Endothelial cell of umbilical vein (primary cell): ENCODE results near the gene ATXN3. TPM values are rescaled to one million over a fixed set of nuclear protein-coding genes. Genes with fewer than 3 reads are reported as not detected.

ENCODE experiments used
- BruUV-seq: library from RNA; stranded (reverse); fragments of 400-500 nt; replicated peaks from 2 replicates; lab custom pipeline; 2021; lab: Mats Ljungman, UMichigan
- CTCF ChIA-PET: fragments of 300-600, 350-600 bp; sonication (Branson Sonifier 250); formaldehyde crosslinking; loops from one replicate; lab custom pipeline; 2021; ENCODE audit warnings: antibody characterized with exemption, inconsistent platforms; lab: Charles Lee
- POLR2A ChIA-PET: fragments of 300-600, 350-600 bp; sonication (Branson Sonifier 250); formaldehyde crosslinking; loops from one replicate; lab custom pipeline; 2021; ENCODE audit warnings: antibody characterized with exemption, inconsistent platforms; lab: Charles Lee
- DNase-seq: peaks from one replicate; pipeline ENCODE4 v3.0.0-alpha.2; 2011; ENCODE audit warnings: low read depth, low spot score
- FAIRE-seq: peaks from 2 replicates; lab custom pipeline; 2011; peaks lifted over from hg19 to GRCh38; lab: Jason Lieb, UNC
- H2AFZ ChIP-seq: 2 replicates; pipeline ENCODE4 v1.6.0; 2012; ENCODE audit warnings: low read depth, low read length, control low read depth, inconsistent platforms
- H3K27ac ChIP-seq: 2 replicates; pipeline ENCODE4 v1.5.1; 2011; ENCODE audit warnings: low read depth, mild to moderate bottlenecking, control low read depth, low read length, moderate library complexity; ENCODE audit not compliant: insufficient read depth
- H3K27me3 ChIP-seq, 2 experiments: 2 replicates each; pipeline versions ENCODE4 v1.6.0 to v1.6.1; 2011; ENCODE audit warnings: low read length in 2 of 2, mixed read lengths in 1 of 2; ENCODE audit not compliant: control insufficient read depth in 2 of 2, insufficient read depth in 2 of 2
- H3K36me3 ChIP-seq, 2 experiments: 2 replicates in 1 of 2; 3 replicates in 1 of 2; pipeline ENCODE4 v1.5.1; 2011; ENCODE audit warnings: low read length in 2 of 2, mild to moderate bottlenecking in 1 of 2, moderate library complexity in 1 of 2; ENCODE audit not compliant: control insufficient read depth in 2 of 2, insufficient read depth in 2 of 2; ENCODE audit errors: extremely low read depth in 1 of 2
- H3K4me1 ChIP-seq: 3 replicates; pipeline ENCODE4 v1.5.1; 2011; ENCODE audit warnings: mild to moderate bottlenecking, low read length; ENCODE audit not compliant: control insufficient read depth, insufficient read depth; ENCODE audit errors: extremely low read depth
- H3K4me2 ChIP-seq: 2 replicates; pipeline ENCODE4 v1.6.1; 2011; ENCODE audit warnings: low read length, control low read depth, mixed read lengths; ENCODE audit not compliant: insufficient read depth
- H3K4me3 ChIP-seq, 3 experiments: fragments of 200-600 bp in 1 of 3; sonication (generic), shearing (Covaris generic) in 1 of 3; replicated peaks in 1 of 3; 2 replicates each; pipeline ENCODE4 v1.5.1; 2011 to 2016; ENCODE audit warnings: control low read depth in 3 of 3, low read length in 3 of 3, mild to moderate bottlenecking in 2 of 3, inconsistent platforms in 1 of 3, low read depth in 1 of 3, moderate library complexity in 1 of 3; ENCODE audit not compliant: insufficient read depth in 1 of 3
- H3K79me2 ChIP-seq: 2 replicates; pipeline ENCODE4 v1.6.0; 2012; ENCODE audit warnings: low read length, inconsistent platforms; ENCODE audit not compliant: control insufficient read depth, insufficient read depth
- H3K9ac ChIP-seq: replicated peaks from 2 replicates; pipeline ENCODE3; 2011; ENCODE audit warnings: low read length, control low read depth; ENCODE audit not compliant: insufficient read depth; ENCODE audit errors: extremely low read depth
- H3K9me1 ChIP-seq: replicated peaks from 3 replicates; pipeline ENCODE4 v1.6.0; 2011; ENCODE audit warnings: mild to moderate bottlenecking, low read length; ENCODE audit not compliant: control insufficient read depth, insufficient read depth; ENCODE audit errors: extremely low read depth
- H3K9me3 ChIP-seq: replicated peaks from 2 replicates; pipeline ENCODE4 v1.5.1; 2012; ENCODE audit warnings: low read length, inconsistent platforms; ENCODE audit not compliant: control insufficient read depth, insufficient read depth
- H4K20me1 ChIP-seq: replicated peaks from 2 replicates; pipeline ENCODE3; 2011; ENCODE audit warnings: mild to moderate bottlenecking, low read length; ENCODE audit not compliant: control insufficient read depth, insufficient read depth; ENCODE audit errors: extremely low read depth
- EZH2 ChIP-seq: IDR thresholded peaks from 2 replicates; pipeline ENCODE4 v1.6.1; 2012; ENCODE audit warnings: borderline replicate concordance, low read depth, mild to moderate bottlenecking, moderate library complexity, low read length, inconsistent platforms; ENCODE audit not compliant: severe bottlenecking
- FOS ChIP-seq: IDR thresholded peaks from 2 replicates; pipeline ENCODE4 v1.6.1; 2011; ENCODE audit warnings: mild to moderate bottlenecking, low read length, moderate library complexity, borderline replicate concordance; ENCODE audit not compliant: insufficient read depth
- GATA2 ChIP-seq: IDR thresholded peaks from 2 replicates; pipeline ENCODE4 v1.7.0; 2011; ENCODE audit warnings: low read depth, mild to moderate bottlenecking, moderate library complexity, mixed read lengths, low read length; ENCODE audit not compliant: insufficient read length, insufficient read depth
- JUN ChIP-seq: IDR thresholded peaks from 2 replicates; pipeline ENCODE4 v1.6.1; 2011; ENCODE audit warnings: borderline replicate concordance, low read depth; ENCODE audit not compliant: insufficient read length, insufficient read depth
- MYC ChIP-seq: IDR thresholded peaks from one replicate; pipeline ENCODE4 v1.6.1; 2011; ENCODE audit warnings: mild to moderate bottlenecking, low read depth, low read length
- POLR2A ChIP-seq: IDR thresholded peaks from 2 replicates; pipeline ENCODE4 v1.6.1; 2012; ENCODE audit warnings: low read depth, mild to moderate bottlenecking, control low read depth, low read length
- POLR2AphosphoS5 ChIP-seq: IDR thresholded peaks from 2 replicates; pipeline ENCODE4 v1.6.1; 2012; ENCODE audit warnings: low read depth, mild to moderate bottlenecking, control low read depth, low read length, moderate library complexity; ENCODE audit not compliant: insufficient read depth
- dilution Hi-C: fragments of 300-500 bp; cut with MboI; formaldehyde crosslinking; loops from one replicate; pipeline ENCODE4 v1.15.0; 2019; ENCODE audit warnings: low sequenced_read_pairs; ENCODE audit not compliant: extremely low pct_ligation_motif_present
- intact Hi-C: fragments of 100-400 bp; cut with micrococcal nuclease; formaldehyde crosslinking; loops from one replicate; pipeline ENCODE4 v1.10.0; 2022
- polyA plus RNA-seq, 4 experiments: library from polyadenylated mRNA; depleted of rRNA in 3 of 4; stranded (reverse) in 3 of 4; unstranded in 1 of 4; fragments of >200 nt; gene quantifications; 2 replicates each; pipeline versions ENCODE4 v1.2.1 to v1.2.3, GENCODE V29; 2011 to 2012; ENCODE audit warnings: missing spikeins in 1 of 4
- total RNA-seq: library from RNA; stranded (reverse); gene quantifications from 2 replicates; pipeline ENCODE4 v1.2.3, GENCODE V29; 2021
- TF ChIP-seq, protein P1 (sequence below): IDR thresholded peaks from 2 replicates; pipeline ENCODE4 v1.6.1; 2011; ENCODE audit not compliant: insufficient read depth, insufficient read length
- TF ChIP-seq, protein P2 (sequence below), 2 donors: IDR thresholded peaks; 1 replicate in 1 of 2; 2 replicates in 1 of 2; pipeline ENCODE4 v1.5.1; 2011; ENCODE audit warnings: low read length in 2 of 2, mild to moderate bottlenecking in 2 of 2, moderate library complexity in 2 of 2, control low read depth in 1 of 2, inconsistent platforms in 1 of 2, low read depth in 1 of 2; ENCODE audit not compliant: insufficient read depth in 1 of 2; ENCODE audit errors: extremely low read depth in 1 of 2

The ATXN3 gene
- total and polyA plus RNA-seq, 2 donors (not counting 3 experiments of a cell fraction or from before 2014, with no cell fraction given) = 7.9 to 30.2 TPM

DNA sequence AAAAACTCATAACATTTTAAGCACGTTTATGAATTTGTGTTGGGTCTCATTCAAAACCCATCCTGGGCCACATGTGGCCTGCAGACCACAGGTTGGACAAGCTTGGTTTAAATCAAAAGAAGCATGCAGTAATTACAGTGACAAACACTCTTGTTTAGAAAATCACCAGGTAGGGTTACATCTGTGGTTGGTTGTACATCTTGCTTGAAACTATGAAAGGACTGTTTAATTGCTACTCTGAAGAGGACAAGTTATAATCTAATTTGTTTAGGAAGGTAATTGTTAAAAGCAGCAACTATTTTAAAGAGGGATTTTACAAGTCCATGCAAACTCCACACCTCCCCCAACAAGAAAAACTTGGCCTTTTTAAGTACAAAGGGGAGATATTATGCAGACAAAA is 70.5 kb downstream of the ATXN3 start:
- ChIA-PET CTCF (interaction anchor here (1.1 kb wide), 1 partner anchor 20 kb away, joined by 3 read pairs; no protein-coding TSS in a partner anchor), POLR2A (no interaction called here)
- TF ChIP-seq POLR2AphosphoS5 (no peak), POLR2A (no peak), FOS (no peak), GATA2 (no peak), EZH2 (no peak), MYC (no peak), JUN (no peak)
- TF ChIP-seq, protein P1, sequence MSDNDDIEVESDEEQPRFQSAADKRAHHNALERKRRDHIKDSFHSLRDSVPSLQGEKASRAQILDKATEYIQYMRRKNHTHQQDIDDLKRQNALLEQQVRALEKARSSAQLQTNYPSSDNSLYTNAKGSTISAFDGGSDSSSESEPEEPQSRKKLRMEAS = no peak
- TF ChIP-seq, protein P2, sequence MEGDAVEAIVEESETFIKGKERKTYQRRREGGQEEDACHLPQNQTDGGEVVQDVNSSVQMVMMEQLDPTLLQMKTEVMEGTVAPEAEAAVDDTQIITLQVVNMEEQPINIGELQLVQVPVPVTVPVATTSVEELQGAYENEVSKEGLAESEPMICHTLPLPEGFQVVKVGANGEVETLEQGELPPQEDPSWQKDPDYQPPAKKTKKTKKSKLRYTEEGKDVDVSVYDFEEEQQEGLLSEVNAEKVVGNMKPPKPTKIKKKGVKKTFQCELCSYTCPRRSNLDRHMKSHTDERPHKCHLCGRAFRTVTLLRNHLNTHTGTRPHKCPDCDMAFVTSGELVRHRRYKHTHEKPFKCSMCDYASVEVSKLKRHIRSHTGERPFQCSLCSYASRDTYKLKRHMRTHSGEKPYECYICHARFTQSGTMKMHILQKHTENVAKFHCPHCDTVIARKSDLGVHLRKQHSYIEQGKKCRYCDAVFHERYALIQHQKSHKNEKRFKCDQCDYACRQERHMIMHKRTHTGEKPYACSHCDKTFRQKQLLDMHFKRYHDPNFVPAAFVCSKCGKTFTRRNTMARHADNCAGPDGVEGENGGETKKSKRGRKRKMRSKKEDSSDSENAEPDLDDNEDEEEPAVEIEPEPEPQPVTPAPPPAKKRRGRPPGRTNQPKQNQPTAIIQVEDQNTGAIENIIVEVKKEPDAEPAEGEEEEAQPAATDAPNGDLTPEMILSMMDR (IDR thresholded peaks at IDR 0.05; ENCODE audit: extremely low read depth in 1 of 2, insufficient read depth in 1 of 2, low read depth in 1 of 2, low read length in 2 of 2) = no peak
- peaks cover 15% of the 10 kb centered on the region for H3K4me1 ChIP-seq
- H3K9me1 ChIP-seq = no peaks in the 10 kb centered on the region
- H3K36me3 ChIP-seq = no peaks in the 10 kb centered on the region
- no peak overlapping the region for H3K9ac ChIP-seq
- H3K4me3 ChIP-seq = no peak overlapping the region
- DNase-seq (no peak), FAIRE-seq (no peak)
- H2AFZ ChIP-seq = no peak overlapping the region
- no peaks in the 10 kb centered on the region for H4K20me1 ChIP-seq
- intact Hi-C loops = no loop called here
- no peaks in the 10 kb centered on the region for H3K9me3 ChIP-seq
- H3K27ac ChIP-seq = no peak overlapping the region
- dilution Hi-C loops = no loop called here
- no peaks in the 10 kb centered on the region for H3K27me3 ChIP-seq
- H3K79me2 ChIP-seq = peaks cover 57% of the 10 kb centered on the region
- H3K4me2 ChIP-seq = no peak overlapping the region
- BruUV-seq = no TSS peak
